ENCODE measurements around the gene QRICH1. TPM values are rescaled to one million over a fixed set of nuclear protein-coding genes. Genes with fewer than 3 reads are reported as not detected.

The QRICH1 gene
- total RNA-seq, 1 donor from 2014 or later, result 101 TPM

- peak; percentile 97 for ATAC-seq
- peak; percentile 98 for DNase-seq (ENCODE audit: low spot score)
- intact Hi-C loops (cut with DNase I), result no loop called here
Observed at GRCh38 chr3:49120438-49121131, 26.7 kb upstream of the QRICH1 start, which contains the start of gene USP19. Gene USP19, minus strand, starts transcription at chr3:49120823. Its CDS starts 1,678 bp downstream, at chr3:49119145.

DNA sequence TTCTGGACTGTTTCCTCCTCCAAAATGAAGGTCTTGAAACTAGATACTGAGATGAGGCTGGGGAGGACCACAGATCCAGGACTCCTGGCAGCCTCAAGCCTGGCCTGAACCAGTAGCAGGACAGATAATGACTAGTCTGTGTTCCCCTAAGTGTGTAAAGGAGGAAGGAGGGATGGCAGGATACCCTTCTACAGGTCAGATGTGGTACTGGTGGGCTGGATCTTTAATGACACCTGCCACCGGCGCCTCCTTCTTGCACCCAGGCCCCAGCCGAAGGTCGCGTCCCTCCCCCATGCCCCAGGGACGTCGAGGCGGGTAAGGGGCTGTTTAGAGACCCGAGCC lies 26.2 kb upstream of the QRICH1 start:
- no peak for ATAC-seq
- DNase-seq (ENCODE audit: low spot score), result no peak
- intact Hi-C loops (cut with DNase I), result no loop called here

GRCh38 chr3:49119439-49119838 lies 25.6 kb upstream of the QRICH1 start:
- ATAC-seq (no peak), DNase-seq (ENCODE audit: low spot score) (no peak)
- intact Hi-C loops (cut with DNase I), result no loop called here

GRCh38 chr3:49119036-49119435 lies 25.2 kb upstream of the QRICH1 start:
- ATAC-seq (no peak), DNase-seq (ENCODE audit: low spot score) (no peak)
- intact Hi-C loops (cut with DNase I), result no loop called here

GRCh38 chr3:49112262-49112661 lies 18.4 kb upstream of the QRICH1 start:
- ATAC-seq, result no peak

DNA sequence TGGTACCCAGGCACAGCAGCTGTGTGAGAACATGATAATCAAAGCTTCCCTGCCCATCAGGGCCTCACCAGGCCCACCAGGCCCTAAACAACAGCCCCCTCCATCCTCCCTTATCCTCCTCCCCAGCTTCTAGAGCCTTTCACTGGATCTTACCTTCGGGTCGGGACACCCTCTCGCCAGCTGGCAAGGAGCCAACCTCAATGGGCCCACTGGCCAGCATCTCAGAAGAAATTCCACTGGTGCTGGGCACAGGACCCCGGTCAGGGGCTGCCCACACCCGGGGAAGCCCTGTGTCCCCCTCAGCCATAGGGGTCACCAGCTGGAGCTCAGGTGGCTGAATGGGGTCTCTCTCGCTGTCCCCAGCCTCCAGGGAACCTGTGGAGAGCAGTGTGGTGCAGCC lies 17.5 kb upstream of the QRICH1 start:
- DNase-seq (ENCODE audit: low spot score), result no peak
- ATAC-seq, result no peak
- intact Hi-C loops (cut with DNase I), result no loop called here

More at GRCh38 chr3:49112262-49112661, 18.4 kb upstream of the QRICH1 start:
- intact Hi-C loops (cut with DNase I), result no loop called here
- DNase-seq (ENCODE audit: low spot score), result no peak

DNA sequence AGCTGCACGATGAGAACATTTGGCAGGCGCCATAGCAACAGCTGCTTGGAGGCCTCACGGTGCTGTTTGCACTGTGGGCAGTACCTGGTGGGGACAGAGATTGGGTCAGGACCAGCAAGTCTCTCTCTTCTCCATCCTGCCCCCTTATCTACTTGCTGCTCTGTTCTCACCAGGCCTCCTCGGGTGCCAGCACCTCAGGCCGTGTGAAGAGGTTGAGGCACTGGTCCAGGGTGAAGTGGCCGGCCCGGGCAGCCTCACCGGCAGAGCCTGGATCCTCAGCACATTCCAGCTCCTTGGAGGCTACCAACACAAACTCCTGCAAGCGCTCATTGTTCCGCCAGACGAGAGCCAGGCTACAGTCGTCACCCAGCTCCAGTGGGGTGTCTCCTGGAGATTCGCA lies 16.9 kb upstream of the QRICH1 start:
- no peak for ATAC-seq
- intact Hi-C loops (cut with DNase I), result no loop called here
- DNase-seq (ENCODE audit: low spot score), result no peak

DNA sequence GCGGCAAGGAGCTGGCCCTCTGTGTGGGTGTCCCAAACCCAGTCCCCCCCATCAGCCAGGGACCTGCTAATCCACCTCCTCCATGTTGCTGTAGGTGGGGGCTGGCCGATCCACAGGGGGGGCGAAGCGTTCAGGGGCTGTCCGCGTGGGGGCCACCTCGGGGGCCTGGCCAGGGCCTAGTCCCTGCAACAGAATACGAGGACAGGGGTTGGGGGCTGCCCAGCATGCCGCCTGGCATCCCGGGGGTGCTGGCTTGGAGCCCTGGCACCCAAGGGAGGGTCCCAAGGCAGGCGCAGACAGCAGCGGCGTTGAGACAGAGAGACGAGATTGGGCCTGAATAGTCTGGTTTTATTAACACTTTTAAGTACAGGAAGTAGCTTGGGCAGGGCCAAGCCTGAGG lies 14.5 kb upstream of the QRICH1 start:
- no peak for ATAC-seq
- intact Hi-C loops (cut with DNase I), result no loop called here
- no peak for DNase-seq (ENCODE audit: low spot score)

GRCh38 chr3:49104427-49105291 lies 10.8 kb upstream of the QRICH1 start, which contains the start of gene QARS1:
Gene QARS1, minus strand, starts transcription at chr3:49104757. Its CDS starts 24 bp downstream, at chr3:49104733.
- DNase-seq (ENCODE audit: low spot score), result peak; percentile 95
- ATAC-seq, result peak; percentile 99
- intact Hi-C loops (cut with DNase I), result no loop called here

- ATAC-seq (no peak), DNase-seq (ENCODE audit: low spot score) (no peak)
- intact Hi-C loops (cut with DNase I), result no loop called here
Observed at GRCh38 chr3:49104052-49104426, 10.2 kb upstream of the QRICH1 start.

- intact Hi-C loops (cut with DNase I), result no loop called here
- no peak for ATAC-seq
Observed at GRCh38 chr3:49100046-49100615, 6.3 kb upstream of the QRICH1 start.

GRCh38 chr3:49098910-49099630 lies 5.2 kb upstream of the QRICH1 start:
- intact Hi-C loops (cut with DNase I), result no loop called here
- DNase-seq (ENCODE audit: low spot score) (no peak), ATAC-seq (no peak)

More at GRCh38 chr3:49100046-49100615, 6.3 kb upstream of the QRICH1 start:
- no peak for DNase-seq (ENCODE audit: low spot score)

- intact Hi-C loops (cut with DNase I), result no loop called here
- ATAC-seq, result no peak
- no peak for DNase-seq (ENCODE audit: low spot score)
Observed at GRCh38 chr3:49098429-49098828, 4.6 kb upstream of the QRICH1 start.

GRCh38 chr3:49092938-49093852 lies 676 bp downstream of the QRICH1 start:
- ATAC-seq, result peak; percentile 31
- intact Hi-C loops (cut with DNase I), result no loop called here
- DNase-seq (ENCODE audit: low spot score), result peak; percentile 85

- intact Hi-C loops (cut with DNase I), result no loop called here
- no peak for DNase-seq (ENCODE audit: low spot score)
- no peak for ATAC-seq
Observed at GRCh38 chr3:49081429-49081828, 12.4 kb downstream of the QRICH1 start.

GRCh38 chr3:49079270-49079669 lies 14.6 kb downstream of the QRICH1 start:
- intact Hi-C loops (cut with DNase I), result no loop called here
- no peak for ATAC-seq

DNA sequence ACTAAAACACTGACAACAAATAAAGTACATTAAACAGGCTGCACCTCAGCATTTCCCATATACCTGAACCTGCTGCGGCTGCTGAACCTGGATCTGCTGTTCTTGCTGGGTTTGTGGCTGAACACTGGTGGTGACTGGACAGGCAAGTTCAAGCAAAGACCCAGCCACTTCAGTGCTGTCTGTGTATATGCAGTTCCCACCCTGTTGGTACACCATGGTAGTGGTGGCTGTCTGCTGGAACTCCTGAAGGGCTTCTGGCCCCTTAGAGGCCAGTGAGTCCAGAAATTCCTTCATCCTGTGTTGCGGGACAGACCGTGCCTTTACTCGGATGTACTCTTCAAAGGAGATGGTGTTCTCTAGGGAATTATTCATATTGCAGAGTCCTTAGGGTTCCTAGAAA lies 17.2 kb downstream of the QRICH1 start:
- DNase-seq (ENCODE audit: low spot score), result no peak
- no peak for ATAC-seq
- intact Hi-C loops (cut with DNase I), result no loop called here

More at GRCh38 chr3:49079270-49079669, 14.6 kb downstream of the QRICH1 start:
- DNase-seq (ENCODE audit: low spot score), result no peak

DNA sequence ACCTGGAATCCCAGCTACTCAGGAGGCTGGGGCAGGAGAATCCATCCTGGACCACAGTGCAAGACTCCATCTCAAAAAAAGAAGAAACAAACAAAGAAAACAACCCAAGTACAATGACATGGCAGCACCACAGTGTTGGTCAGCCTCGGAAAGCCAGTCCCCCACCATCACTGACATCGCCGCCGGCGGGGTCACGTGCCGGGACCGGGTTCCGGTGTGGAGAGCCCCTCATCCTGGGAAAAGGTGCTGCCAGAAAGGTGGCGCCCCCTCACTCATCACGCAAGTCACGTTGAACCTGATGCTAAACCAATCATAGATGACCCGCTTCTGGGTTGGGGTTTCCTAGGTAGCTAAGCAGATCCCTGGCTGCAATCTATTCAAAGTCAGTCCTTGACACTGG lies 17.8 kb downstream of the QRICH1 start:
- intact Hi-C loops (cut with DNase I), result no loop called here
- ATAC-seq, result no peak

More for the DNA sequence above, 17.8 kb downstream of the QRICH1 start:
- DNase-seq (ENCODE audit: low spot score), result no peak

Data from sciatic nerve (tissue), 2 donors.